SU-DHL-6 (cell line): ENCODE measurements around the gene TPH2.

Experiments used
- CTCF ChIP-seq: fragments of 200-600 bp; sonication (generic); IDR thresholded peaks from one replicate; pipeline ENCODE4 v1.5.1; 2017; ENCODE audit warnings: antibody characterized with exemption, mild to moderate bottlenecking, low read length, moderate library complexity; ENCODE audit not compliant: insufficient read depth, poor library complexity, severe bottlenecking
- EZH2phosphoT487 ChIP-seq: fragments of 200-600 bp; sonication (generic), shearing (Covaris generic); conservative IDR thresholded peaks from 2 replicates; pipeline ENCODE4 v1.6.1; 2018; ENCODE audit warnings: mild to moderate bottlenecking, antibody characterized with exemption, low read length, moderate library complexity, mixed read lengths

GRCh38 chr12:71947645-71948105, 9.0 kb downstream of the TPH2 start:
- TF ChIP-seq CTCF = no peak
- TF ChIP-seq EZH2phosphoT487 = no peak
